Ovary (tissue), 10 donors: ENCODE data around the gene MAST4. TPM values are rescaled to one million over a fixed set of nuclear protein-coding genes. Genes with fewer than 3 reads are reported as not detected.

Experiments used
- DNase-seq, 5 donors: peaks; one replicate each; pipeline ENCODE4 v3.0.0-alpha.2; 2019 to 2020
- H3K27ac ChIP-seq, 2 donors: fragments of 200-600 bp; one replicate each; pipeline versions ENCODE4 v1.5.1 to v1.8.0; 2019 to 2022
- H3K27me3 ChIP-seq: fragments of 200-600 bp; one replicate; pipeline ENCODE4 v1.8.0; 2022
- H3K36me3 ChIP-seq: fragments of 200-600 bp; sonication (generic); one replicate; pipeline ENCODE4 v1.5.1; 2019
- H3K4me1 ChIP-seq: one replicate; pipeline ENCODE4 v1.8.1; 2013; ENCODE audit warnings: mild to moderate bottlenecking, moderate library complexity; ENCODE audit not compliant: insufficient read depth
- H3K4me3 ChIP-seq: fragments of 200-600 bp; sonication (generic); one replicate; pipeline ENCODE4 v1.5.1; 2017
- H3K9me3 ChIP-seq, 2 donors: fragments of 200-600 bp in 1 of 2; sonication (generic) in 1 of 2; one replicate each; pipeline versions ENCODE4 v1.5.1 to v1.8.1; 2013 to 2019; ENCODE audit warnings: mild to moderate bottlenecking in 1 of 2, moderate library complexity in 1 of 2
- CTCF ChIP-seq, 3 donors: fragments of 450-650 bp in 2 of 3; fragments of 200-600 bp in 1 of 3; IDR thresholded peaks; one replicate each; pipeline versions ENCODE4 v1.5.1 to v1.8.0; 2016 to 2022; ENCODE audit warnings: antibody characterized with exemption in 3 of 3, mild to moderate bottlenecking in 1 of 3
- EP300 ChIP-seq: sonication (generic); formaldehyde crosslinking; IDR thresholded peaks from one replicate; pipeline ENCODE4 v1.6.1; 2017; ENCODE audit warnings: antibody characterized with exemption
- POLR2A ChIP-seq: fragments of 450-650 bp; IDR thresholded peaks from one replicate; pipeline ENCODE4 v1.6.1; 2017; ENCODE audit warnings: antibody characterized with exemption, mild to moderate bottlenecking, moderate library complexity
- WGBS, 3 donors: extraction: QIAGEN DNeasy Blood & Tissue Kit in 1 of 3; methylation state at CpG; one replicate each; pipeline versions ENCODE4 v1.1.5 to v1.1.7; 2013 to 2017; 5-methylcytosine and 5-hydroxymethylcytosine counted together
- intact Hi-C, 4 donors: fragments of 100-400 bp; cut with DNase I; formaldehyde crosslinking; loops; one replicate each; pipeline versions ENCODE4 v1.11.0 to v1.15.1; 2022 to 2023
- long read RNA-seq, 3 donors: library from polyadenylated mRNA in 2 of 3; unstranded in 2 of 3; transcript quantifications; one replicate each; pipeline ENCODE4 v2.0.0 and lab custom pipeline, GENCODE V29; 2021 to 2026
- polyA plus RNA-seq, 2 donors: library from polyadenylated mRNA; stranded (reverse); fragments of 200-250 nt in 1 of 2; fragments of 350-450 nt in 1 of 2; fragmentation: Illumina TruSeq in 1 of 2; extraction: RNeasy Lipid Tissue Mini Kit (QIAGEN cat#74804) in 1 of 2; gene quantifications; one replicate each; pipeline ENCODE4 v1.2.3, GENCODE V29; 2013 to 2014
- total RNA-seq, 7 donors: library from RNA; depleted of rRNA in 2 of 7; stranded (reverse); fragments of >200 nt in 2 of 7; fragmentation: NEBNext Ultra II Directional in 3 of 7; extraction: Animal tissue kit (Norgen Biotek cat#: 25700) in 3 of 7; gene quantifications; one replicate each; pipeline versions ENCODE4 v1.1.0 to v1.2.4, GENCODE V29; 2016 to 2023
- donor health status: DM: no; HTN: no; CAD: no; lungs with moderate emphysema.
- donor health status: DM: no; HTN: no; CAD: no.
- donor health status: Bipolar disorder and iron deficiency.
- donor health status: DM: yes; HTN: yes; CAD: no.
- donor health status: DM: no; HTN: no; CAD: no.
- donor health status: DM: yes; HTN: yes; CAD: no.

MAST4 gene
- total RNA-seq (10 to 100 TPM; 55.3 to 86.3 (median 59.9) TPM), polyA plus RNA-seq (10 to 100 TPM; 11.6 to 21.6 TPM)
- long read RNA-seq, donor 1, partial matches to known transcripts, result 2 of 45 reads
- long read RNA-seq, donor 1, other reads (novel, unspliced or antisense), result 43 of 45 reads
- long read RNA-seq, donor 2, partial matches to known transcripts, result 6 of 7 reads
- long read RNA-seq, donor 2, other reads (novel, unspliced or antisense), result 0 of 7 reads
- long read RNA-seq, donor 3, partial matches to known transcripts, result 45 of 58 reads
- long read RNA-seq, donor 3, other reads (novel, unspliced or antisense), result 9 of 58 reads

GRCh38 chr5:66595756-66596635 is at the start of gene MAST4:
TSS of gene MAST4 (plus strand) at chr5:66596393. CDS start at chr5:66596656, 263 bp downstream.
- 1 to 3% (median 2%) methylated on average over 40 to 74 of the region's 74 CpGs for WGBS, 3 donors
- intact Hi-C loops, result loop anchor here in 2 of 4 donors (5.0 kb wide), 1 partner anchor 146 kb away; no protein-coding TSS in a partner anchor
- Histone ChIP-seq H3K27ac (peak within 1 kb of the TSS; percentile 64 to 76), H3K9me3 (no peaks in the 10 kb centered on the region), H3K36me3 (no peaks in the 10 kb centered on the region), H3K4me1 (peaks cover 10% of the 10 kb centered on the region), H3K27me3 (no peaks in the 10 kb centered on the region), H3K4me3 (peak within 1 kb of the TSS; percentile 71)
- DNase-seq, result peak; percentile 95 to 98 (median 96)
- peak; percentile 90 for TF ChIP-seq POLR2A
- TF ChIP-seq EP300, result no peak
- no peak for TF ChIP-seq CTCF (IDR thresholded peaks at IDR 0.05)

GRCh38 chr5:66546541-66546940 is 49.7 kb upstream of the MAST4 start:
- intact Hi-C loops, result no loop called here
- no peak overlapping the region for H3K4me3 ChIP-seq
- H3K27me3 ChIP-seq, result no peaks in the 10 kb centered on the region
- no peak for TF ChIP-seq EP300
- TF ChIP-seq CTCF (IDR thresholded peaks at IDR 0.05), result no peak
- no peak for TF ChIP-seq POLR2A
- no peaks in the 10 kb centered on the region for H3K36me3 ChIP-seq
- H3K9me3 ChIP-seq, result no peaks in the 10 kb centered on the region
- H3K27ac ChIP-seq, result no peak overlapping the region
- DNase-seq, result no peak
- H3K4me1 ChIP-seq, result no peaks in the 10 kb centered on the region

- no peaks in the 10 kb centered on the region for H3K9me3 ChIP-seq
- WGBS, 3 donors, result 49 to 65% (median 57%) methylated on average over 2 of the region's 2 CpGs
- H3K4me1 ChIP-seq, result peaks cover 2% of the 10 kb centered on the region
- no peak overlapping the region for H3K4me3 ChIP-seq
- H3K27ac ChIP-seq, result no peak overlapping the region
- intact Hi-C loops, result no loop called here
- TF ChIP-seq POLR2A (no peak), CTCF (IDR thresholded peaks at IDR 0.05) (no peak), EP300 (no peak)
- no peaks in the 10 kb centered on the region for H3K27me3 ChIP-seq
- DNase-seq, result no peak
- no peaks in the 10 kb centered on the region for H3K36me3 ChIP-seq
Observed at GRCh38 chr5:66551338-66551737, 44.9 kb upstream of the MAST4 start.

GRCh38 chr5:66551945-66552344 is 44.2 kb upstream of the MAST4 start:
- H3K36me3 ChIP-seq, result no peaks in the 10 kb centered on the region
- TF ChIP-seq EP300 (no peak), POLR2A (no peak), CTCF (IDR thresholded peaks at IDR 0.05) (no peak)
- intact Hi-C loops, result no loop called here
- no peak overlapping the region for H3K27ac ChIP-seq
- H3K27me3 ChIP-seq, result no peaks in the 10 kb centered on the region
- H3K9me3 ChIP-seq, result no peaks in the 10 kb centered on the region
- H3K4me3 ChIP-seq, result no peak overlapping the region
- H3K4me1 ChIP-seq, result peaks cover 2% of the 10 kb centered on the region
- WGBS, 3 donors, result 79 to 88% (median 88%) methylated on average over 1 of the region's 1 CpG
- no peak for DNase-seq
